ENCODE results near the gene SRPRB.

The SRPRB gene

DNA sequence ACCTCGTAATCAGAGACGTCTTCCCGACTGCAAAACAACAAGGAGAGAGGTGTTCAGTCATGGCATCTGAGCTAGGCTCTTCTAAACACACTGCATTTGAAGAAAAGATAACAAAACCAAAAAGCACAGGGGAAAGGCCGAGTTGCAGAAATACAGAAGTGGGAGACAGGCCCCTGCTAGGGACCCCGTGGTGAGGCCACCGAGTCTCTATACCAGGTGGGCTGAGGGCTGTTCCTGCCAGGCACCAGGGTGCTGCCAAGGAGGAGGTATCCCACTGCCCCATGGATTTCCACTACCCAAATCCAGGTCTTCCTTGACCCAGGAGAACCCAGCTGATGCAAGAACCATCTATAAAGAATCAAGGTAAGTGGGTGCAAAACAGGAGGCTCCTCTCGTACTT is 59.0 kb downstream of the SRPRB start:
- DNase-seq (ENCODE audit: low read depth), result no peak
- TF ChIP-seq CTCF (IDR thresholded peaks at IDR 0.05; ENCODE audit: low read length, missing control alignments), result no peak
- no peak overlapping the region for H3K4me3 ChIP-seq (replicated peaks; ENCODE audit: low read depth, low read length)

- no peak for DNase-seq (ENCODE audit: low read depth)
- no peak for TF ChIP-seq CTCF (IDR thresholded peaks at IDR 0.05; ENCODE audit: low read length, missing control alignments)
- H3K4me3 ChIP-seq (replicated peaks; ENCODE audit: low read depth, low read length), result no peak overlapping the region
Observed at GRCh38 chr3:133865136-133865855, 59.7 kb downstream of the SRPRB start.

GRCh38 chr3:133866141-133866540 is 60.5 kb downstream of the SRPRB start:
- no peak for TF ChIP-seq CTCF (IDR thresholded peaks at IDR 0.05; ENCODE audit: low read length, missing control alignments)
- no peak overlapping the region for H3K4me3 ChIP-seq (replicated peaks; ENCODE audit: low read depth, low read length)
- no peak for DNase-seq (ENCODE audit: low read depth)

- TF ChIP-seq CTCF (IDR thresholded peaks at IDR 0.05; ENCODE audit: low read length, missing control alignments), result no peak
- no peak for DNase-seq (ENCODE audit: low read depth)
- no peak overlapping the region for H3K4me3 ChIP-seq (replicated peaks; ENCODE audit: low read depth, low read length)
Observed at GRCh38 chr3:133868186-133868585, 62.6 kb downstream of the SRPRB start.

DNA sequence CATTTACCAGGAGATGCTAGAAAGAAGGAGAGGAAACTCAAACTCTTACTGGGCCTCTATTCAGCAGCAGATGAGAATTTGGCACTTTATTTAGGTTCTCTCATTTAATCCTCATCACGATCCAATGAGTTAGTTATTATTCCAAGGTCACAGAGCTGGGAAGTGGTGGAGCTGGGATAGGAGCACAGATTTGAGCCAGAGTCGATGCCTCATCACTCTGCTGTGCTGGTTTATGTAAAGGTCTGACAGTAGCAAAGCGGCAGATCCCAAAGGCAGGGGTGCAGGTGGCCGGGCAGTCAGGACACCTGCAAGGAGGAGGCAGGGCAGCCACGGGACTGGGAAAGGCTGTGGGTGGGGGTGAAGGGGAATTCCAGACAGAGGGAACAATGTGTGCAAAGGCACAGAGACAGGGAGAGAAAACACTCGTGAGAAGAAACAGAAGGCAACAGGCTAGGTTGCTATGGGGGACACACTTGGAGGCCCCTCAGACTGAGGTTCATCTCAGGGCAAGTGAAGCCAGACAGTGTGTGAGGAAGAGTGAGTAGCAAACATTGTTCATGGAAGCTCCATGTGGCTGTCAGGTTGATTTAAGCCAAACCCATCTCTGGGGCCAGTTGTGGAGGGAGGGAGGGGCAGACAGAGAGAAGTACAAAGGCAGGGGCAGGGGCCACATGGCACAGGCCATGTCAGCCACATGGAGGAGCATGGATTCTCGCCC is 63.3 kb downstream of the SRPRB start:
- no peak for TF ChIP-seq CTCF (IDR thresholded peaks at IDR 0.05; ENCODE audit: low read length, missing control alignments)
- H3K4me3 ChIP-seq (replicated peaks; ENCODE audit: low read depth, low read length), result no peak overlapping the region
- no peak for DNase-seq (ENCODE audit: low read depth)

- no peak for TF ChIP-seq CTCF (IDR thresholded peaks at IDR 0.05; ENCODE audit: low read length, missing control alignments)
- no peak overlapping the region for H3K4me3 ChIP-seq (replicated peaks; ENCODE audit: low read depth, low read length)
- no peak for DNase-seq (ENCODE audit: low read depth)
Observed at GRCh38 chr3:133869586-133869985, 64.0 kb downstream of the SRPRB start.

Measured in fibroblast of pulmonary artery (primary cell).